ENCODE data around the gene ECSIT.

ECSIT gene

GRCh38 chr19:11499220-11499726, 29.7 kb downstream of the ECSIT start:
- H3K4me3 Mint-ChIP-seq, result no peak overlapping the region
- ATAC-seq, result no peak

DNA sequence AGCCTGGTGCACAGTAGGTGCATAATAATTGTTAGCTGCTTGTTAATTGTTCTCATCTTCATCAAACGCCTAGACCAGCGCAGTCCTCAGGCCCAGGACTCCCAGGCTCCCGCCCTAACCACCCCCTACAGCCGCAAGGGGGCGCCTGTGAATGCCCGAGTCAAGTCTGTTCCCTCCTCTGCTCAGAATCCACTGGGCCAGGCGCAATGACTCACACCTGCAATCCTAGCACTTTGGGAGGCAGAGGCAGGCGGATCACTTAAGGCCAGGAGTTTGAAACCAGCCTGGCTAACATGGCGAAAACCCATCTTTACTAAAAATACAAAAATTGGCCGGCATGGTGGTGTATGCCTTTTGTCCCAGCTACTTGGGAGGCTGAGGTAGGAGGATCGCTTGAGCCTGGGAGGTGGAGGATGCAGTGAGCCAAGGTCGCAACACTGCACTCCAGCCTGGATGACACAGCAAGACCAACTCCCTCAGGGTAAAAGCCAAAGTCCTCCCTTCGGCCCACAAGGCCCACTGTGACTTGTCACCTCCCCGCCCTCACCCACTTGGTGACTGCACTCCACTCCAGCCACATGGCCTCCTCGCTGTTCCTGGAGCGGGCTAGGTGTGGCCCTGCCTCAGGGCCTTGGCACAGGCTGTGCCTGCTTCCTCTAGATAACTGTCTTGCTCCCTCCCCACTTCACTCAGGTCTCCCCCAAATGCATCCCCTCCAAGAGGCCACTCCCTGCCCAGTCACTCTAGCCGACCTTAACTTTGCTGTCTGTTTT, 32.4 kb downstream of the ECSIT start:
- H3K27me3 Mint-ChIP-seq, result no peaks in the 10 kb centered on the region

More at GRCh38 chr19:11499220-11499726, 29.7 kb downstream of the ECSIT start:
- Mint-ChIP-seq H3K27me3 (no peaks in the 10 kb centered on the region), H3K9me3 (no peaks in the 10 kb centered on the region), H3K36me3 (ENCODE audit: low read depth) (peaks cover 8% of the 10 kb centered on the region), H3K27ac (no peak overlapping the region), H3K4me1 (peaks cover under 1% of the 10 kb centered on the region)
- DNase-seq, result no peak

GRCh38 chr19:11495885-11496284, 33.0 kb downstream of the ECSIT start:
- ATAC-seq (no peak), DNase-seq (no peak)
- Mint-ChIP-seq H3K9me3 (no peaks in the 10 kb centered on the region), H3K27ac (no peak overlapping the region), H3K27me3 (no peaks in the 10 kb centered on the region), H3K4me3 (no peak overlapping the region), H3K4me1 (no peaks in the 10 kb centered on the region), H3K36me3 (ENCODE audit: low read depth) (peaks cover 9% of the 10 kb centered on the region)

More for the DNA sequence above, 32.4 kb downstream of the ECSIT start:
- no peak overlapping the region for H3K4me3 Mint-ChIP-seq
- H3K9me3 Mint-ChIP-seq, result no peaks in the 10 kb centered on the region
- H3K27ac Mint-ChIP-seq, result no peak overlapping the region
- no peaks in the 10 kb centered on the region for H3K4me1 Mint-ChIP-seq
- peak; percentile 77 for ATAC-seq
- H3K36me3 Mint-ChIP-seq (ENCODE audit: low read depth), result peaks cover 8% of the 10 kb centered on the region
- peak; percentile 75 for DNase-seq

- Mint-ChIP-seq H3K9me3 (no peaks in the 10 kb centered on the region), H3K4me1 (no peaks in the 10 kb centered on the region), H3K36me3 (ENCODE audit: low read depth) (peaks cover 13% of the 10 kb centered on the region), H3K27ac (no peak overlapping the region), H3K27me3 (no peaks in the 10 kb centered on the region), H3K4me3 (no peak overlapping the region)
- DNase-seq (no peak), ATAC-seq (no peak)
These were observed 33.5 kb downstream of the ECSIT start for GRCh38 chr19:11495481-11495880.

DNA sequence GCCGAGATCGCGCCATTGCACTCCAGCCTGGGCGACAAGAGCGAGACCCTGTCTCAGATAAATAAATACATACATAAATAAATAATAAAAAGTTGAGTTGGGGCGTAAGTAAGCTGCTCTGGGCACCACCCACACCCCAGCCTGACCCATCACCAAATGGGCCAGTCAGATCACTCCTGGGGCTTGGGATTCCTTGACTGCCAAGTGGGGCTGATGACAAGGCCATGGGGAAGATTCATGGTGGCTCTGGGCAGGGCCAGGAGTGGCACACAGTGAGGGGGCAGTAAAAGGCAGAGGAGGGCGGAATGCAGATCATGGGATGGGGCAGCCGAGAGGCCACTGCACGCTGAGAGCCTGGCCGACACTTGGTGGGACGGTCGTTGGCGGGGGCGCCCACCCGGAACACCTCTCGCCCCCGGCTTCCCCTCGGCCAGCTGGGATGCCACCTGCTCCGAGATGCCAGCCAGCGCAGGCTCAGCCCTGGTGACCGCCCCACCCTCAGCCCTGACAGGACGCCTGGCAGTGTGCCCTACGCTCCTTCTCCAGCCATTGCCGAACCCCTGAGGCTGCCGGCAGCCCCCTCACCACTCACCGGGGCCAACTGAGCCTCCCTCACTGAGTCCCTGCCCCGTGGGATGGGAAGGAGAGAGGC, 34.2 kb downstream of the ECSIT start:
- ATAC-seq, result no peak
- Mint-ChIP-seq H3K27me3 (no peaks in the 10 kb centered on the region), H3K36me3 (ENCODE audit: low read depth) (peaks cover 14% of the 10 kb centered on the region), H3K9me3 (no peaks in the 10 kb centered on the region), H3K4me3 (no peak overlapping the region), H3K27ac (no peak overlapping the region), H3K4me1 (no peaks in the 10 kb centered on the region)
- DNase-seq, result no peak

DNA sequence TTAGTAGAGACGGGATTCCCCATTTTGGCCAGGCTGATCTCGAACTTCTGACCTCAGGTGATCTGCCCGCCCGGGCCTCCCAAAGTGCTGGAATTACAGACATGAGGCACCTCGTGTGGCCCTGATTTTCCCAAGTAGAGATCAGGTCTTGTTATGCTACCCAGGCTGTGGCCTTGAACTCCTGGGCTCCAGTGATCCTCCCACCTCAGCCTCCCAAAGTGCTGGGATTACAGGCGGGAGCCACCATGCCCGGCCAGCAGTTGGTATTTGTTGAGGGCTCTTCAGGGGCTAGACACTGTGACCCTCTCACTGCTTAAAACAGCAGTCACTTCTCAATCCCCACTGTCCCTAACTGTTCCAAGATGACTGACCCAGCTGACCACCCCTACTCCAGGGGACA, 39.6 kb downstream of the ECSIT start:
- Mint-ChIP-seq H3K9me3 (no peaks in the 10 kb centered on the region), H3K4me3 (no peak overlapping the region), H3K4me1 (no peaks in the 10 kb centered on the region), H3K27me3 (no peaks in the 10 kb centered on the region), H3K36me3 (ENCODE audit: low read depth) (peaks cover 12% of the 10 kb centered on the region), H3K27ac (no peak overlapping the region)
- ATAC-seq (no peak), DNase-seq (no peak)

DNA sequence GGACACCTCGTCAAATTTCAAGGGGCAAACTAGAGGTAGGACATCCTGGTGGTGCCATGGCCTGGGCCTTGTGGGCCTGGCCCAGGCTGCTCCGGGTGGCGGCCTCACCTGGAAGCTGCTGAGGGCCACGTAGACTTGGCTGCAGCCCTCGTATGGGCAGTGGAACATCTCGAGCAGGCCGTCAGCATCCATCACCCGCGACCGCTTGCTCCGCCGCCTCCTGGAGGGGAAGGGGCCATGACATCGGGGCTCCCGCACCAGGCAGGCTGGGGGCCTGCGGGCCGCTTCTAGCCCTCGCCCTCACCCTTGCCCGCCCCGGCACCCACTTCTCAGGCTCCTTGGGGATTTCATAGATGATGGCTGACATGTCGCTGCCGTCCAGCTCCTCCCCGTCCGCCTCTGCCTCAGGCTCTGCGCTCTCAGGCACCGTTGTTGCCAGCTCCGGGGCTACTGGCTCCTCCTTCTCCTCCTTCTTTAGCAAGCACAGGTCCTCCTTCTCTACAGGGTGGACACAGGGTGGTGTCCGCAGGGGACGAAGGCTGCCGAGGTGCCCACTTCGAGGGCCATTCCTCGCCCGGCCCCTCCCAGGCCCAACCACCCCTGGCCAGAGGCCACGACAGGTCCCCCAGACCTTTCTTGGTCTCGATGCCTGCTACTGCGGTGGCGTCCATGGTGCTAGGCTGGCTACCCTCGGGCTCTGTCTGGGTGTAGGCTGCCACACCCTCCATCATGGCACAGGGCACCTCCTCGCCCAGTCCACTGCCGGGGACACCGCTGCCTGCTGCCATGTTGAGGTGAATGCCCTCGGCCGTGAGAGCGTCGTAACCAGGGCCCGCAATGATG, 42.1 kb downstream of the ECSIT start:
- no peak overlapping the region for H3K4me3 Mint-ChIP-seq
- H3K27ac Mint-ChIP-seq, result no peak overlapping the region
- peaks cover 14% of the 10 kb centered on the region for H3K36me3 Mint-ChIP-seq (ENCODE audit: low read depth)
- H3K4me1 Mint-ChIP-seq, result peaks cover 8% of the 10 kb centered on the region
- no peaks in the 10 kb centered on the region for H3K9me3 Mint-ChIP-seq
- ATAC-seq, result no peak
- H3K27me3 Mint-ChIP-seq, result peaks cover under 1% of the 10 kb centered on the region
- no peak for DNase-seq

- DNase-seq (no peak), ATAC-seq (no peak)
- Mint-ChIP-seq H3K4me3 (no peak overlapping the region), H3K36me3 (ENCODE audit: low read depth) (peaks cover 9% of the 10 kb centered on the region), H3K27ac (no peak overlapping the region), H3K4me1 (peaks cover 17% of the 10 kb centered on the region), H3K9me3 (no peaks in the 10 kb centered on the region), H3K27me3 (peaks cover 11% of the 10 kb centered on the region)
These were observed 43.6 kb downstream of the ECSIT start for GRCh38 chr19:11485245-11485837.

DNA sequence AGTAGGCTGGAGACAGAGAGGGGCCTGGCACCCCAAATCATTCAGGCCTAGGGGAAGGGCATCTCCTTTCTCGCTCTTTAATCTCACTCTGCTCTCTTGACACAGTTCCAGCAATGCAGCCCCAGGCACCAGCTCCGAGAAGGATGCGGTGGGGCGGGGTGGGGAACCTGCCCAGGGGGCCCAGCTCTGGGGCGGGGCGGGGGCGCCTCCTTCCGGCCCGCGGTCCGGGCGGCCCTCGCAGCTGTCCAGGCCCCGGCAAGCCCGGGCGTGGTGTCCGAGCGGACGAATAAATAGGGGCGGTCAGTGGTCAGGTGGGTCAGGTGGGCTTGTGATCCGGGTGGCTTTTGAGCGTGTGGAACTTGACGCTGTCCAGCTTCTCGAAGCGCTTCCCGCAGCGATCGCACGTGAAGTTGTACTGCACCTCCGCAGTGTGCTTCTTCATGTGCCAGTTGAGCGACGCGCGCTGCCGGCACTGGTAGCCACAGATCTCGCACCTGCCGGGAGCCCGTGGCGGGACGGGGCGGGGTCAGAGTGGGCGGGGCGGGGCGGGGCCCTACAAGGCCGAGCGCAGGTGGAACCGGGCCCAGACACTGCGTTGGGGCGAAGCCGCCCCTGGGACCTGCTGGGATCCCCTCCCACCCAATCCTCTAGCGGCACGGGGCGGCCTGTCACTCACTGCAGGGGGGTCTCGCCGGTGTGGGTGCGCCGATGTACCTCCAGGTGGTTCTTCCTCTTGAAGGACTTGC, 45.4 kb downstream of the ECSIT start:
- ATAC-seq (no peak), DNase-seq (no peak)
- Mint-ChIP-seq H3K27ac (no peak overlapping the region), H3K27me3 (peaks cover 19% of the 10 kb centered on the region), H3K4me3 (no peak overlapping the region), H3K4me1 (peaks cover 19% of the 10 kb centered on the region), H3K36me3 (ENCODE audit: low read depth) (peaks cover 6% of the 10 kb centered on the region), H3K9me3 (no peaks in the 10 kb centered on the region)

DNA sequence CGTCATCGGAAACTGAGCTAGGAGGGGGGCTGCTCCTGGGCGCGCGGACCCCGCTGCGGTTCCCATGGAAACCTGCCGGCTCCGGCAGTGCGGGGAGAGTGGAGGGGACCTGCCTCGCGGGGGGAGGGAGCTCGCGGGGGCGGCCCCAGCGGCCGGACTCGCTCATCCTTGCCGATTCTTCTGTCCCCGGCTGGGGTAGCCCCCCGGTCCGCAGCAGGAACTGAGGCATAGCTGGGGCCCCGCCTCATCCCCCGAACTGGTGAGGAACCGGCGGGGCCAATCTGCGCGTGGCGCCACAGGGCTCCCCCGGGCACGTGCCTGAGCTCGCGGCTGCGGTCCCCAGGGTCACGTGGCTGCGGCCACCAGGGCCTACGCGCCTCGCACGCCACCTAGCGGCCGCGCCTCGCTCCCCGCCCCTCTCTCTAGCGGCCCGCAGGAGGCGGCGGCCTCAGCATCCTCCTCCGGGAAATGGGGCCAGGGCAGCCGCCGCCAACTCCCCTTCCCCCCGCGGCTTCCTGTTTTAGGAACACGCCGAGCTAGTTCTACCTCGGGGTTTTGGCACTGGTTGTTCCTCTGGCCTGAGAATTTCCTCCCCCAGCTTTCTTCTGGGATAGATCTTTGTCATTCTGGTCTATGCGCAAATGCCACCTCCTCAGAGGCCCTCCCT, 46.4 kb downstream of the ECSIT start:
- Mint-ChIP-seq H3K9me3 (no peaks in the 10 kb centered on the region), H3K4me3 (peak overlapping the region; percentile 73), H3K36me3 (ENCODE audit: low read depth) (peaks cover 6% of the 10 kb centered on the region), H3K27ac (peak overlapping the region; percentile 76), H3K27me3 (peaks cover 23% of the 10 kb centered on the region), H3K4me1 (peaks cover 19% of the 10 kb centered on the region)
- ATAC-seq (peak; percentile 65), DNase-seq (peak; percentile 93)

DNA sequence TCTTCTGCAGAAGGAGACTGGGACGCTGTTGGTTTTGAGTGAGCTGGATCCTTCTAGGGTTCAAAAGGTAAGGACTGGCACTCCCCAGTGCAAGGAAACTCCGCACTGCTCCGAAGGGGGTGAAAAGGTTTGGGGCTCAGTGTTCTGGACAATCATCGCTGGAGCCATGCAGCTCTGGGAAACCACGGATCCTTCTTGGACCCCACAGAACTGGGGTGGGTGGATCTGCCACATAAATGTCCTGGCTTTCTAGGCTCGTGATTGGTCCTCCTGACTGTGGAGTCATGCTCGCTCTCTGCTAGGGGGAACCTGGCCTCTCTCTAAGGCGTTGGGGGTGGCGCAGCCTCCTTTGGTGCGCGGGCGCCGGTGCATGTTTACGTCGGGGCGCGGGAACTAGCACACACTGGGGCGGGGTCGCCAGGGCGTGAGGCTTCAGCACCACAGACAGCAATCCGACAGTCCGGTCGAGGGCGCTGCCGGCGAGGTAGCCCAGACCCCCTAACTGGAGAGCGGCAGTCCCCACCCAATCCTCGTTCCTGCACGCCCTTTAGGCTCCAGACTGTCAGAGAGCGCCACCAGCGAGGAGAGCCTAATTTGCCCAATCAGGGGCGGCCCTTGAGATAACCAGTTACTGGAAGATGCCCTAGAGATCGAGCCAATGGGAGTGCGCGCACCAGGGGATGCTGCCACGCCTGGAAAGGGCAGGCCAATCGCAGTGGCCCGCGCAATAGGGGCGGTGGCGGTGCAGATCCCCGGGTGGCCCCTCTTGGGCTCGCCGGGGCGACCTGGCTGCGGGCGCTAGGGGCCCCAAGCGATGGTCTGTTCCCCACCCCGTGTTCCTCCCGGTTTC, 47.2 kb downstream of the ECSIT start:
- H3K9me3 Mint-ChIP-seq, result no peaks in the 10 kb centered on the region
- peaks cover 27% of the 10 kb centered on the region for H3K27me3 Mint-ChIP-seq
- peak; percentile 85 for DNase-seq
- H3K27ac Mint-ChIP-seq, result peak overlapping the region; percentile 76
- ATAC-seq, result peak; percentile 89
- peaks cover 19% of the 10 kb centered on the region for H3K4me1 Mint-ChIP-seq
- H3K4me3 Mint-ChIP-seq, result peak overlapping the region; percentile 73
- peaks cover 6% of the 10 kb centered on the region for H3K36me3 Mint-ChIP-seq (ENCODE audit: low read depth)

DNA sequence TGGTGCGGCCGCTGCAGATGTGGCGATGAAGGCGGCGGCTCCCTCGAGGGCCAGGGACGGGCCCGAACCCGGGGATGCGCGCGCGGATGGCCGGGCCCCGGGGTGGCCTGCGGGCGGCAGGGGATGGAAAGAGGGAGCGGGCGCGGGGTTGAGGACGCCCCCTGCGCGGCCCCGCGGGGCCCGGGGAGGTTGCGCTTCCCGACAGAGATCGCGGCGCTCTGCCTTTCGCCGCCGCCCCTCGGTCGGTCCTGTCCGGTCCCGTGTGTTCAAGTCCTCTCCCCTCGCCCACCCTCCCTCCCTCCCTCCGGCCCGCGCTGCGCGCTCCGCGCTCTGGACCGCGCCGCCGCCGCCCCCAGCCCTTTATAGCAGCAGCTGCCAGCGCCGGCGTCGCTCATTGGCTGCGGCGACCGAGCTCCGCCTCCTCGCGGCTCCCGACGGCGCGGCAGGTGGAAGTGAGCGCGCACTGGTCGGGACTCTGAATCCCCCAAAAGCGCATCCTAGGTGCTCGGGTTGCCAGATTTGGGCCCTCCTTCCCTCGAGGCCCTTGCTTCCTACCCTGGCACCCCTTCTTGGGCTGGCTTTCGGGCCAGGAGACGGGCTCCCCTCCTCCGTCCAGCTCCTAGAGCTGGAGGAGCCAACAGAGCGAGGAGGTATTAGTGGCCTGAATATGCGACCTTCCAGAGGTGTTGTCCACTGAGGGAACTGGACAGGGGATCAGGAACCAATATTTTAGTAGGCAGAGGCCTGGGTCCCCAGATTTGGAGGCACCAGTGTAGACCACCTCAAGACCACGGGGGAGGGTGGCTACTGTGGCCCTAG, 48.0 kb downstream of the ECSIT start, which contains the start of gene ELAVL3:
Gene ELAVL3 (minus strand): TSS at position 332 of the 819 bp plus-strand sequence. CDS start 438 bp downstream, outside the sequence.
- DNase-seq (no peak), ATAC-seq (no peak)
- H3K4me3 Mint-ChIP-seq, result peak within 1 kb of the TSS; percentile 73
- peaks cover 31% of the 10 kb centered on the region for H3K27me3 Mint-ChIP-seq
- H3K27ac Mint-ChIP-seq, result peak within 1 kb of the TSS; percentile 76
- no peaks in the 10 kb centered on the region for H3K9me3 Mint-ChIP-seq
- H3K36me3 Mint-ChIP-seq (ENCODE audit: low read depth), result peaks cover 6% of the 10 kb centered on the region
- peaks cover 19% of the 10 kb centered on the region for H3K4me1 Mint-ChIP-seq
